ENCODE measurements around the gene FCSK.
"Not testable (repeated sequence)": the region's sequence is repeated elsewhere in the genome, so short reads cannot be mapped to it uniquely, and the experiment has no call there.

- TF ChIP-seq POLR2A, CTCF (IDR thresholded peaks at IDR 0.05): not testable (repeated sequence)
Observed at GRCh38 chr16:70524399-70524825, 70.0 kb downstream of the FCSK start.

Data from testis (tissue), 2 donors.